ENCODE data around the gene NRARP. TPM values are rescaled to one million over a fixed set of nuclear protein-coding genes. Genes with fewer than 3 reads are reported as not detected.

NRARP gene
- total RNA-seq, 1 donor from 2014 or later = 20.7 TPM

DNA sequence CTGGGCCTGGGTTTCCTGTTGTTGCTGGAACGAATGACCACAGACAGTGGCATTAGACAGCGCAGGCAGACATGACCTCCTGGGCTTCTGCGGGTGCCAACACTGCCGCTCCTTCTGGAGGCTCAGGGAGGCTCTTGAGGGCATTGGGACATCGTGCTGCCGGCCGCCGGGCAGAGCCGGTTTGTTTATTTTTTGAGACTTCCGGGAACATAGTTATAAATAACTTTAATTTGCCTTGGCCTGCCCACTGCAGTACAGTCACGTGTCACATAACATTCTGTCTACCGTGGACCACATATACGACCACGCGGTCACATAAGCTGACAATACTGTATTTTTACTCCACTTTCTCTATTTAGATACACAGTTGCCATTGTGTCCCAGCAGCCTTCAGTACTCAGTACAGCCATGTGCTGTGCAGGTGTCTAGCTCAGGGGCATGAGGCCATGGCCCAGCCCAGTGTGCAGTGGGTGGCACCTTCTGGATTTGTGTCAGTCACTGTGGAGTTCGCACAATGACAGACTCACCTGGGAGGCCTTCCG is 32.8 kb downstream of the NRARP start:
- H4K20me1 ChIP-seq (ENCODE audit: low read depth) = no peaks in the 10 kb centered on the region
- H3F3A ChIP-seq (ENCODE audit: low read depth) = no peaks in the 10 kb centered on the region
- H3K9me3 Mint-ChIP-seq = no peaks in the 10 kb centered on the region
- no peaks in the 10 kb centered on the region for H3K27me3 ChIP-seq
- peaks cover 8% of the 10 kb centered on the region for H3K36me3 Mint-ChIP-seq
- peaks cover under 1% of the 10 kb centered on the region for H3K27me3 Mint-ChIP-seq (ENCODE audit: insufficient read depth, low read depth)
- H3K36me3 ChIP-seq = no peaks in the 10 kb centered on the region
- H3K27ac ChIP-seq = no peak overlapping the region
- H3K4me1 ChIP-seq = no peaks in the 10 kb centered on the region
- no peak overlapping the region for H3K4me3 ChIP-seq
- DNase-seq (ENCODE audit: low spot score) = no peak
- TF ChIP-seq, protein P1, sequence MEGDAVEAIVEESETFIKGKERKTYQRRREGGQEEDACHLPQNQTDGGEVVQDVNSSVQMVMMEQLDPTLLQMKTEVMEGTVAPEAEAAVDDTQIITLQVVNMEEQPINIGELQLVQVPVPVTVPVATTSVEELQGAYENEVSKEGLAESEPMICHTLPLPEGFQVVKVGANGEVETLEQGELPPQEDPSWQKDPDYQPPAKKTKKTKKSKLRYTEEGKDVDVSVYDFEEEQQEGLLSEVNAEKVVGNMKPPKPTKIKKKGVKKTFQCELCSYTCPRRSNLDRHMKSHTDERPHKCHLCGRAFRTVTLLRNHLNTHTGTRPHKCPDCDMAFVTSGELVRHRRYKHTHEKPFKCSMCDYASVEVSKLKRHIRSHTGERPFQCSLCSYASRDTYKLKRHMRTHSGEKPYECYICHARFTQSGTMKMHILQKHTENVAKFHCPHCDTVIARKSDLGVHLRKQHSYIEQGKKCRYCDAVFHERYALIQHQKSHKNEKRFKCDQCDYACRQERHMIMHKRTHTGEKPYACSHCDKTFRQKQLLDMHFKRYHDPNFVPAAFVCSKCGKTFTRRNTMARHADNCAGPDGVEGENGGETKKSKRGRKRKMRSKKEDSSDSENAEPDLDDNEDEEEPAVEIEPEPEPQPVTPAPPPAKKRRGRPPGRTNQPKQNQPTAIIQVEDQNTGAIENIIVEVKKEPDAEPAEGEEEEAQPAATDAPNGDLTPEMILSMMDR (IDR thresholded peaks at IDR 0.05) = no peak
- TF ChIP-seq EZH2phosphoT487 (IDR thresholded peaks at IDR 0.05) (no peak), EZH2 (IDR thresholded peaks at IDR 0.05) (no peak)
- H3K4me1 Mint-ChIP-seq = no peaks in the 10 kb centered on the region
- H3K4me3 Mint-ChIP-seq = no peak overlapping the region
- H2AFZ ChIP-seq (replicated peaks) = no peak overlapping the region
- H3K27ac Mint-ChIP-seq = no peak overlapping the region
- H3K4me2 ChIP-seq = no peak overlapping the region
- H3K9me3 ChIP-seq (ENCODE audit: low read depth) = no peaks in the 10 kb centered on the region
- no peaks in the 10 kb centered on the region for H3K79me2 ChIP-seq (ENCODE audit: low read depth)
- no peak overlapping the region for H3K9ac ChIP-seq

DNA sequence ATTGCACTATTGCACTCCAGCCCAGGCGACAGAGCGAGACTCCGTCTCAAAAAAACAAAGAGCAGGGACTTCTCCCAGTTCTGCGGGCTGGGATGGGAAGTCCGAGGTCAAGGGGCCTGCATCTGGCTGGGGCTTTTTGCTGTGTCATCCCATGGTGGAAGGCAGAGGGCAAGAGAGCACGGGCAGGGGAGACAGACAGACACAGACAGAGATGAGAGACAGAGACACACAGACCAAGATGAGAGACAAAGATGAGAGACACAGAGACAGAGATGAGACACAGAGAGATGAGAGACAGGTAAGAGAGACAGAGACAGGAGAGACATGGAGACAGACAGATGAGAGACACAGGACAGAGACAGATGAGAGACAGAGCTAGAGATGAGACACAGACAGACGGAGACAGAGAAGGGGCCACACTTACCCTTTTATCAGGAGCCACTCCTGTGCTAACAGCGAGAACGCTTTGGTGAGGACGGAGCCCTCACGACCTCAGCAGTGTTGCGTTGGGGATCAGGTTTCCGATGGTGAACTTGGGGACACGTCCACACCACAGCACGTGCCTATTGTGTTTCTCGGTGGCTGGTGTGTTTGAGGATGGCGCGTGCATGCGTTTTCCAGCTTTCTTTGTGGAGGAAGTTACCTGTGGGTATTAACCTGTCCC is 33.4 kb downstream of the NRARP start:
- no peaks in the 10 kb centered on the region for H3K9me3 Mint-ChIP-seq
- TF ChIP-seq EZH2phosphoT487 (IDR thresholded peaks at IDR 0.05) (no peak), EZH2 (IDR thresholded peaks at IDR 0.05) (no peak)
- TF ChIP-seq, protein P1 (IDR thresholded peaks at IDR 0.05) = no peak
- peaks cover 8% of the 10 kb centered on the region for H3K36me3 Mint-ChIP-seq
- no peak overlapping the region for H3K9ac ChIP-seq
- no peaks in the 10 kb centered on the region for H3K27me3 Mint-ChIP-seq (ENCODE audit: insufficient read depth, low read depth)
- no peak overlapping the region for H3K4me2 ChIP-seq
- H3K79me2 ChIP-seq (ENCODE audit: low read depth) = no peaks in the 10 kb centered on the region
- H3K27me3 ChIP-seq = no peaks in the 10 kb centered on the region
- no peaks in the 10 kb centered on the region for H3K9me3 ChIP-seq (ENCODE audit: low read depth)
- no peak overlapping the region for H3K27ac Mint-ChIP-seq
- no peak overlapping the region for H3K27ac ChIP-seq
- H4K20me1 ChIP-seq (ENCODE audit: low read depth) = no peaks in the 10 kb centered on the region
- H3K4me1 ChIP-seq = no peaks in the 10 kb centered on the region
- H3K36me3 ChIP-seq = no peaks in the 10 kb centered on the region
- H3K4me3 Mint-ChIP-seq = no peak overlapping the region
- DNase-seq (ENCODE audit: low spot score) = no peak
- H3K4me3 ChIP-seq = no peak overlapping the region
- no peaks in the 10 kb centered on the region for H3F3A ChIP-seq (ENCODE audit: low read depth)
- H2AFZ ChIP-seq (replicated peaks) = no peak overlapping the region
- H3K4me1 Mint-ChIP-seq = no peaks in the 10 kb centered on the region

DNA sequence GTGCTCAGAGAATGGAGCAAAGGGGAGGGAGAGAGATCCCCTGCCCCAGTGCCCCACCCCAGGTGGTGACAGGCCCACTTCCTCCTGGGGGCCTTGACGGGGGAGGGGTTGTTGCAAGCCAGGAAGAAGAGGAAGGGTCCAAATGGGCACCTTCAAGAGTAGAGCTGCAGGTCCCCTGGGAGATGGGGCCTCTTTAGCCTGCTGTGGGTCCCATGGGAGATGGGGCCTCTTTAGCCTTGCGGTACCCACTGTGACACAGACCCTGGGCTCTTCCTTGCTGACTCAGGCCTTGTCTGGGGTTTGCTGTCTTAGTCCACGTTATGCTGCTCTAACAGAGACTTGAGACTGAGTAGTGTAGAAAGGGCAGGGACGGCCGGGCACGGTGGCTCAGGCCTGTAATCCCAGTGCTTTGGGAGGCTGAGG is 34.1 kb downstream of the NRARP start:
- DNase-seq (ENCODE audit: low spot score) = no peak
- no peak overlapping the region for H3K4me3 Mint-ChIP-seq
- H3K4me1 ChIP-seq = no peaks in the 10 kb centered on the region
- no peaks in the 10 kb centered on the region for H3K9me3 Mint-ChIP-seq
- H4K20me1 ChIP-seq (ENCODE audit: low read depth) = no peaks in the 10 kb centered on the region
- H3K27me3 ChIP-seq = no peaks in the 10 kb centered on the region
- H3K27ac ChIP-seq = no peak overlapping the region
- TF ChIP-seq, protein P1 (IDR thresholded peaks at IDR 0.05) = no peak
- TF ChIP-seq EZH2 (IDR thresholded peaks at IDR 0.05) = no peak
- no peak for TF ChIP-seq EZH2phosphoT487 (IDR thresholded peaks at IDR 0.05)
- no peaks in the 10 kb centered on the region for H3F3A ChIP-seq (ENCODE audit: low read depth)
- no peaks in the 10 kb centered on the region for H3K4me1 Mint-ChIP-seq
- no peaks in the 10 kb centered on the region for H3K27me3 Mint-ChIP-seq (ENCODE audit: insufficient read depth, low read depth)
- H3K79me2 ChIP-seq (ENCODE audit: low read depth) = no peaks in the 10 kb centered on the region
- H3K27ac Mint-ChIP-seq = no peak overlapping the region
- no peak overlapping the region for H3K9ac ChIP-seq
- H3K4me3 ChIP-seq = no peak overlapping the region
- H3K36me3 Mint-ChIP-seq = peaks cover 8% of the 10 kb centered on the region
- H2AFZ ChIP-seq (replicated peaks) = no peak overlapping the region
- H3K4me2 ChIP-seq = no peak overlapping the region
- H3K36me3 ChIP-seq = no peaks in the 10 kb centered on the region
- H3K9me3 ChIP-seq (ENCODE audit: low read depth) = no peaks in the 10 kb centered on the region

All from neural progenitor cell (in vitro differentiated cells).